Thyroid gland (tissue), 4 donors: ENCODE measurements around the gene FAM217A. TPM values are rescaled to one million over a fixed set of nuclear protein-coding genes. Genes with fewer than 3 reads are reported as not detected.

Experiments used
- DNase-seq, 2 donors: peaks; one replicate each; pipeline ENCODE4 v3.0.0-alpha.2; 2019
- H3K27ac ChIP-seq, 3 donors: fragments of 200-600 bp; sonication (generic); 1 replicate in 2 of 3; 2 replicates in 1 of 3; pipeline ENCODE4 v1.5.1; 2016 to 2019; ENCODE audit warnings: mild to moderate bottlenecking in 1 of 3, moderate library complexity in 1 of 3
- H3K27me3 ChIP-seq: fragments of 200-600 bp; sonication (generic); one replicate; pipeline ENCODE4 v1.5.1; 2019
- H3K36me3 ChIP-seq, 2 donors: fragments of 200-600 bp; sonication (generic); one replicate each; pipeline ENCODE4 v1.5.1; 2016 to 2019
- H3K4me1 ChIP-seq, 2 donors: fragments of 200-600 bp; sonication (generic); one replicate each; pipeline ENCODE4 v1.5.1; 2017 to 2019
- H3K4me3 ChIP-seq, 3 donors: fragments of 200-600 bp; sonication (generic); replicated peaks in 1 of 3; 1 replicate in 2 of 3; 2 replicates in 1 of 3; pipeline ENCODE4 v1.5.1; 2016; ENCODE audit warnings: mild to moderate bottlenecking in 1 of 3
- H3K9me3 ChIP-seq: fragments of 200-600 bp; sonication (generic); one replicate; pipeline ENCODE4 v1.5.1; 2017
- CTCF ChIP-seq, 6 experiments: fragments of 200-600 bp in 3 of 6; fragments of 450-650 bp in 3 of 6; sonication (generic) in 3 of 6; IDR thresholded peaks; one replicate each; pipeline ENCODE4 v1.5.1; 2016 to 2019; ENCODE audit warnings: antibody characterized with exemption in 6 of 6, mild to moderate bottlenecking in 2 of 6, inconsistent platforms in 1 of 6, moderate library complexity in 1 of 6
- POLR2A ChIP-seq, 2 donors: fragments of 450-650 bp; IDR thresholded peaks; one replicate each; pipeline ENCODE4 v1.6.1; 2017; ENCODE audit warnings: antibody characterized with exemption in 2 of 2, mild to moderate bottlenecking in 2 of 2, moderate library complexity in 1 of 2
- WGBS, 2 donors: methylation state at CpG; one replicate each; pipeline ENCODE4 v1.1.5; 2017; 5-methylcytosine and 5-hydroxymethylcytosine counted together
- intact Hi-C: fragments of 100-400 bp; cut with DNase I; formaldehyde crosslinking; loops from one replicate; pipeline ENCODE4 v1.15.1; 2023
- total RNA-seq, 4 donors: library from RNA; depleted of rRNA; stranded (reverse); fragments of >200 nt; gene quantifications; one replicate each; pipeline ENCODE4 v1.2.3, GENCODE V29; 2016

FAM217A gene
- total RNA-seq, 4 donors from 2014 or later = 0.27 TPM; not detected in 3

GRCh38 chr6:4085332-4085700 is 6.4 kb upstream of the FAM217A start:
- no peak overlapping the region for H3K4me3 ChIP-seq
- no peak for TF ChIP-seq CTCF (IDR thresholded peaks at IDR 0.05)
- no peak for TF ChIP-seq POLR2A (IDR thresholded peaks at IDR 0.05)
- H3K27ac ChIP-seq = no peak overlapping the region
- no peaks in the 10 kb centered on the region for H3K9me3 ChIP-seq
- H3K27me3 ChIP-seq = no peaks in the 10 kb centered on the region
- 93 to 98% methylated on average over 1 of the region's 1 CpG for WGBS, 2 donors
- no peaks in the 10 kb centered on the region for H3K4me1 ChIP-seq
- DNase-seq = no peak
- intact Hi-C loops = no loop called here
- H3K36me3 ChIP-seq = no peaks in the 10 kb centered on the region

GRCh38 chr6:4084444-4085331 is 5.8 kb upstream of the FAM217A start:
- Histone ChIP-seq H3K27me3 (no peaks in the 10 kb centered on the region), H3K27ac (no peak overlapping the region), H3K36me3 (no peaks in the 10 kb centered on the region), H3K9me3 (no peaks in the 10 kb centered on the region), H3K4me1 (no peaks in the 10 kb centered on the region), H3K4me3 (no peak overlapping the region)
- intact Hi-C loops = no loop called here
- DNase-seq = no peak
- 86 to 88% methylated on average over 9 of the region's 9 CpGs for WGBS, 2 donors
- no peak for TF ChIP-seq POLR2A (IDR thresholded peaks at IDR 0.05)
- no peak for TF ChIP-seq CTCF (IDR thresholded peaks at IDR 0.05)

- H3K27me3 ChIP-seq = no peaks in the 10 kb centered on the region
- no peaks in the 10 kb centered on the region for H3K4me1 ChIP-seq
- no peak for TF ChIP-seq CTCF (IDR thresholded peaks at IDR 0.05)
- TF ChIP-seq POLR2A (IDR thresholded peaks at IDR 0.05) = no peak
- H3K36me3 ChIP-seq = no peaks in the 10 kb centered on the region
- no peaks in the 10 kb centered on the region for H3K9me3 ChIP-seq
- intact Hi-C loops = no loop called here
- WGBS, 2 donors = 78 to 84% methylated on average over 6 of the region's 6 CpGs
- H3K27ac ChIP-seq = no peak overlapping the region
- no peak for DNase-seq
- no peak overlapping the region for H3K4me3 ChIP-seq
Observed at GRCh38 chr6:4074478-4075235, 4.3 kb downstream of the FAM217A start.

GRCh38 chr6:4071330-4071729 is 7.6 kb downstream of the FAM217A start:
- Histone ChIP-seq H3K4me1 (no peaks in the 10 kb centered on the region), H3K4me3 (no peak overlapping the region), H3K36me3 (no peaks in the 10 kb centered on the region), H3K27ac (no peak overlapping the region), H3K27me3 (no peaks in the 10 kb centered on the region), H3K9me3 (no peaks in the 10 kb centered on the region)
- DNase-seq = no peak
- 71 to 75% methylated on average over 4 of the region's 4 CpGs for WGBS, 2 donors
- intact Hi-C loops = no loop called here
- no peak for TF ChIP-seq CTCF (IDR thresholded peaks at IDR 0.05)
- no peak for TF ChIP-seq POLR2A (IDR thresholded peaks at IDR 0.05)

- H3K4me3 ChIP-seq = no peak overlapping the region
- H3K4me1 ChIP-seq = no peaks in the 10 kb centered on the region
- H3K27ac ChIP-seq = no peak overlapping the region
- DNase-seq = peak in 1 of 2 donors; percentile 8
- TF ChIP-seq POLR2A (IDR thresholded peaks at IDR 0.05) (no peak), CTCF (IDR thresholded peaks at IDR 0.05) (no peak)
- no peaks in the 10 kb centered on the region for H3K27me3 ChIP-seq
- H3K9me3 ChIP-seq = no peaks in the 10 kb centered on the region
- H3K36me3 ChIP-seq = peaks cover 0 to 5% of the 10 kb centered on the region in 2 donors
- WGBS, 2 donors = 39 to 42% methylated on average over 6 of the region's 6 CpGs
- intact Hi-C loops = no loop called here
Observed at GRCh38 chr6:4069199-4069598, 9.7 kb downstream of the FAM217A start.
